Measurements from ENCODE around the gene GLG1. TPM values are rescaled to one million over a fixed set of nuclear protein-coding genes. Genes with fewer than 3 reads are reported as not detected.

Gene GLG1
- total RNA-seq, 3 donors from 2014 or later, result 116 to 197 (median 123) TPM

- no peaks in the 10 kb centered on the region for H3K4me1 ChIP-seq
Measured at GRCh38 chr16:74499114-74499513, 107.8 kb downstream of the GLG1 start.

DNA sequence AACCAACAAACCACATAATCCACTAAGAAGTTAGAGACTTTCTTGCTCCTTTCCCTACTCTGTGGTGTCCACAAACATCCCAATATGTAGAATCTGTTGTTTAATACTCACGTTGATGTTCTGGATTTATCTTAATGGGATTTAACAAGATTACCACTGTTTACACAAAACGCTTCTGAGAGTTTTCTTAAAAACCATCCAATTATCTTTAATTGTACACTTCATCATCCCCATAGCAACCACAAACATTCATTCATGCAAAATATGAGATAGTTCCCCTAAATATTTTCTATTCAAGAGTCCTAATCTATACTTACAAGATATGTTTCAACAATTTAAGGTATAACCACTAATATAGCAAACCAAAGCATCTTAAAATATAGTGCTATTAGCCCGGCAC, 109.2 kb downstream of the GLG1 start:
- H3K9me3 ChIP-seq, result no peaks in the 10 kb centered on the region
- intact Hi-C loops (cut with DNase I; ENCODE audit: low total_unique reads), result no loop called here
- DNase-seq (ENCODE audit: low spot score in 2 of 2), result no peak
- H3K4me1 ChIP-seq, result no peaks in the 10 kb centered on the region
- no peak overlapping the region for H3K27ac ChIP-seq
- no peak overlapping the region for H3K4me3 ChIP-seq
- no peak for TF ChIP-seq POLR2AphosphoS5 (IDR thresholded peaks at IDR 0.05)
- TF ChIP-seq CTCF (IDR thresholded peaks at IDR 0.05), result no peak
- no peak for TF ChIP-seq POLR2A (IDR thresholded peaks at IDR 0.05)
- H3K36me3 ChIP-seq, result no peaks in the 10 kb centered on the region
- no peaks in the 10 kb centered on the region for H3K27me3 ChIP-seq

More at GRCh38 chr16:74499114-74499513, 107.8 kb downstream of the GLG1 start:
- Histone ChIP-seq H3K27ac (no peak overlapping the region), H3K36me3 (no peaks in the 10 kb centered on the region), H3K27me3 (no peaks in the 10 kb centered on the region), H3K4me3 (no peak overlapping the region), H3K9me3 (no peaks in the 10 kb centered on the region)
- no peak for TF ChIP-seq CTCF (IDR thresholded peaks at IDR 0.05)
- no peak for TF ChIP-seq POLR2AphosphoS5 (IDR thresholded peaks at IDR 0.05)
- no peak for TF ChIP-seq POLR2A (IDR thresholded peaks at IDR 0.05)
- DNase-seq (ENCODE audit: low spot score in 2 of 2), result no peak
- intact Hi-C loops (cut with DNase I; ENCODE audit: low total_unique reads), result no loop called here

DNA sequence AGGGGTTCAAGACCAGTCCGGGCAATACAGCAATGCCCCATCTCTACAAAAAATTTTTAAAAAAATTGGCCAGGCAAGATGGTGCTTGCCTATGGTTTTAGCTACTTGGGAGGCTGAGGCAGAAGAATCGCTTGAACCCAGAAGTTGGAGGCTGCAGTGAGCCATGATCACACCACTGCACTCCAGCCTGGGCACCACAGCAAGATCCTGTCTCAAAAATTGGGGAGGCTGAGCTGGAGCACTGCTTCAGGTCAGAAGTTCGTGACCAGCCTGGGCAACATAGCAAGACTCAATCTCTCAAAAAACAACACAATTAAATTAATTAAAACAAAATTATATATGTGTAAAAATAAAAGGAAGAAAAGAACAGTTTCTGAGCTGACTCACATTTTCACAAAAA, 110.9 kb downstream of the GLG1 start:
- Histone ChIP-seq H3K36me3 (no peaks in the 10 kb centered on the region), H3K4me1 (no peaks in the 10 kb centered on the region), H3K27me3 (no peaks in the 10 kb centered on the region), H3K27ac (no peak overlapping the region), H3K9me3 (no peaks in the 10 kb centered on the region), H3K4me3 (no peak overlapping the region)
- intact Hi-C loops (cut with DNase I; ENCODE audit: low total_unique reads), result no loop called here
- no peak for DNase-seq (ENCODE audit: low spot score in 2 of 2)
- TF ChIP-seq POLR2A (IDR thresholded peaks at IDR 0.05) (no peak), CTCF (IDR thresholded peaks at IDR 0.05) (no peak), POLR2AphosphoS5 (IDR thresholded peaks at IDR 0.05) (no peak)

- no peaks in the 10 kb centered on the region for H3K9me3 ChIP-seq
- H3K27ac ChIP-seq, result no peak overlapping the region
- H3K4me1 ChIP-seq, result no peaks in the 10 kb centered on the region
- H3K27me3 ChIP-seq, result no peaks in the 10 kb centered on the region
- H3K4me3 ChIP-seq, result no peak overlapping the region
- DNase-seq (ENCODE audit: low spot score in 2 of 2), result no peak
- TF ChIP-seq POLR2AphosphoS5 (IDR thresholded peaks at IDR 0.05) (no peak), CTCF (IDR thresholded peaks at IDR 0.05) (no peak), POLR2A (IDR thresholded peaks at IDR 0.05) (no peak)
- intact Hi-C loops (cut with DNase I; ENCODE audit: low total_unique reads), result no loop called here
- no peaks in the 10 kb centered on the region for H3K36me3 ChIP-seq
Measured at GRCh38 chr16:74492976-74493375, 113.9 kb downstream of the GLG1 start.

DNA sequence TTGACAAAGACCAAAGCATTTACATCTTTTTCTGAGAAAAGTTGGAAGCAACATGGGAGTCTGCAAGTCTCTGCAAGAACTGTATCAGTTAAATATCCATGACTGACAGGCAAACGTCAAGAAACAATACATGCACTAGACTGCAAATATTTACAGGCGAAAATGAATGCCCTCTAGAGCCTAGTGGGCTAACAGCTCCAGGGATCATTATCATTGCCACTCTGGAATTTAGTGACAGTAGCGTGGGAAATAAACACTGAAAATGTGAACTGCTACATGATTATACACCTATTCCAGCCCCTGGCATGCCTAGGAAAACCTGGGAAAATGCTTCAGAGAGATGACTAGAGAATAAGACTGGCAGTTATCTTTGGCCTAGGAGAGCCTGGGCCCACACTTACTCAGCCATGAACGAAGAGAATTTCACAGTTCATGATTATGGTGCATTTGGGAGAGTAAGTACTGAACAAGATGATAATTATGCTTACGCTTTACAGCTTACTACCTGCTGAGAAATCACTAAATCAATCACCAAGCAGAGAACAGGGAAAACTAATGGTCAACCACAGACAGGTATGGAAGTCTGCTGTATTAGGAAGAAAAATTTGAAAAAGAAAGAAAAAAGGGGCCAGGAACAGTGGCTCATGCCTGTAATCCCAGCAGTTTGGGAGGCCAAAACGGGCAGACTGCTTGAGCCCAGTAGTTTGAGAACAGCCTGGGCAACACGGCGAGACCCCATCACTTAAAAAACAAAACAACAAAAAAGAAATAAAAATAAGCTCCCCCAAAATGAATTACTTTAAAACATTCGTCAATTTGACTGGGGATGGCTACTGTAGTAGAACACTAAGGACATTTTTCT, 119.0 kb downstream of the GLG1 start:
- Histone ChIP-seq H3K27me3 (no peaks in the 10 kb centered on the region), H3K4me1 (no peaks in the 10 kb centered on the region), H3K36me3 (no peaks in the 10 kb centered on the region), H3K4me3 (no peak overlapping the region), H3K27ac (no peak overlapping the region), H3K9me3 (no peaks in the 10 kb centered on the region)
- intact Hi-C loops (cut with DNase I; ENCODE audit: low total_unique reads), result no loop called here
- no peak for DNase-seq (ENCODE audit: low spot score in 2 of 2)
- TF ChIP-seq POLR2A (IDR thresholded peaks at IDR 0.05) (no peak), CTCF (IDR thresholded peaks at IDR 0.05) (no peak), POLR2AphosphoS5 (IDR thresholded peaks at IDR 0.05) (no peak)

Data from breast epithelium (tissue), 4 donors.